ENCODE results near the gene HSD17B8. TPM values are rescaled to one million over a fixed set of nuclear protein-coding genes. Genes with fewer than 3 reads are reported as not detected.

The HSD17B8 gene
- total RNA-seq (2014; rRNA removed; shearing (Covaris generic)) = 11.6 and 21.4 TPM in 2 replicates
- 18.8 and 23.5 TPM in 2 replicates for total RNA-seq (2022)
- percentile 58 among the genes with signal in this experiment for Bru-seq, nascent RNA
- percentile 45 among the genes with signal in this experiment for BruChase-seq, experiment 1, labeled RNA remaining after a 6-hour chase
- percentile 42 among the genes with signal in this experiment for BruChase-seq, experiment 2, labeled RNA remaining after a 2-hour chase
- long read RNA-seq, transcript HSD17B8-203 (9 exons, 990 nt) = major isoform, 26 of 37 reads
- long read RNA-seq, partial matches to known transcripts = 6 of 37 reads
- long read RNA-seq, other reads (novel, unspliced or antisense) = 5 of 37 reads

DNA sequence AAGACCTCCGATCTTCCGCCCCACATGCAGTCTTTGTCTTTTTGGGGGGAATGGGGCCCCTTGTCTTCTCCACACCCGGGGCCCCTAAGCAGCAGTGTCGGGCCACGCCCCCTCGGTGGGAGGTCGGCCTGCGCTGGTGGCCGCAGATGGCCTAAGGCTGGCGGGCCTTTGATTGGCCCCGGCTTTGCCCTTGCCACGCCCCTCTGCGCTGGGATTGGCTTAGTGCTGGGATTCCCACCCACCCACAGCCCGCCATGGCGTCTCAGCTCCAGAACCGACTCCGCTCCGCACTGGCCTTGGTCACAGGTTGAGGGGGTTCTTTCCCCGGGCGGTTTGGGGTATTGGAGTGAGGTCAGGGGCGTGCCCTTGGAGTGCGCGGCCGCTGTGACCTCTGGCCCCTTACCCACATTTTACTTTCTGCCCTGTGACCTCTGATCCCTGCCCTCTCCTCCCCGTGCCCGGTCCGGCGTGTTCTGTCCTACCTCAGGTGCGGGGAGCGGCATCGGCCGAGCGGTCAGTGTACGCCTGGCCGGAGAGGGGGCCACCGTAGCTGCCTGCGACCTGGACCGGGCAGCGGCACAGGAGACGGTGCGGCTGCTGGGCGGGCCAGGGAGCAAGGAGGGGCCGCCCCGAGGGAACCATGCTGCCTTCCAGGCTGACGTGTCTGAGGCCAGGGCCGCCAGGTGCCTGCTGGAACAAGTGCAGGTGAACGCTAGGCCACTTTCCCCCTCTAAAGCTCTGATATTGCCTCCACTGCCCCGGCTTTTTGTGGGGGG lies at the start of gene HSD17B8:
Gene HSD17B8 (plus strand): TSS at position 241 of the 776 bp plus-strand sequence. CDS start 14 bp downstream, at position 255.
- Histone ChIP-seq H4K20me1 (ENCODE audit: insufficient read depth, low read length) (no peaks in the 10 kb centered on the region), H3K4me3 (ENCODE audit: low read depth, low read length, poor library complexity, severe bottlenecking) (peak within 1 kb of the TSS; percentile 78), H3K9me2 (ENCODE audit: insufficient read depth, low read length) (no peaks in the 10 kb centered on the region), H3K36me3 (ENCODE audit: insufficient read depth, low read length) (peaks cover 24% of the 10 kb centered on the region), H3K27ac (ENCODE audit: low read depth, low read length, poor library complexity, severe bottlenecking) (peak within 1 kb of the TSS; percentile 9), H3K4me1 (ENCODE audit: insufficient read depth, low read length, poor library complexity, severe bottlenecking) (peaks cover 55% of the 10 kb centered on the region), H3K79me2 (ENCODE audit: insufficient read depth, low read depth, low read length) (peaks cover 25% of the 10 kb centered on the region; the same call in 1 of the 2 replicates), H2AFZ (ENCODE audit: low read length) (peak within 1 kb of the TSS; percentile 61), H3K4me2 (ENCODE audit: low read length) (peak within 1 kb of the TSS; percentile 92), H3K9me3 (ENCODE audit: low read length) (no peaks in the 10 kb centered on the region)
- TF ChIP-seq EZH2phosphoT487 (IDR thresholded peaks at IDR 0.05; ENCODE audit: borderline replicate concordance, low read depth, low read length) = no peak
- TF ChIP-seq, protein P1, sequence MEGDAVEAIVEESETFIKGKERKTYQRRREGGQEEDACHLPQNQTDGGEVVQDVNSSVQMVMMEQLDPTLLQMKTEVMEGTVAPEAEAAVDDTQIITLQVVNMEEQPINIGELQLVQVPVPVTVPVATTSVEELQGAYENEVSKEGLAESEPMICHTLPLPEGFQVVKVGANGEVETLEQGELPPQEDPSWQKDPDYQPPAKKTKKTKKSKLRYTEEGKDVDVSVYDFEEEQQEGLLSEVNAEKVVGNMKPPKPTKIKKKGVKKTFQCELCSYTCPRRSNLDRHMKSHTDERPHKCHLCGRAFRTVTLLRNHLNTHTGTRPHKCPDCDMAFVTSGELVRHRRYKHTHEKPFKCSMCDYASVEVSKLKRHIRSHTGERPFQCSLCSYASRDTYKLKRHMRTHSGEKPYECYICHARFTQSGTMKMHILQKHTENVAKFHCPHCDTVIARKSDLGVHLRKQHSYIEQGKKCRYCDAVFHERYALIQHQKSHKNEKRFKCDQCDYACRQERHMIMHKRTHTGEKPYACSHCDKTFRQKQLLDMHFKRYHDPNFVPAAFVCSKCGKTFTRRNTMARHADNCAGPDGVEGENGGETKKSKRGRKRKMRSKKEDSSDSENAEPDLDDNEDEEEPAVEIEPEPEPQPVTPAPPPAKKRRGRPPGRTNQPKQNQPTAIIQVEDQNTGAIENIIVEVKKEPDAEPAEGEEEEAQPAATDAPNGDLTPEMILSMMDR (conservative IDR thresholded peaks at IDR 0.05; ENCODE audit: low read length) = no peak
- BruUV-seq (replicated peaks) = no TSS peak
- CTCF ChIA-PET (ENCODE audit: unreplicated experiment) = interaction anchor here (0.6 to 1.0 kb wide), 6 partner anchors 42 to 859 kb away, joined by 3 to 12 read pairs (median 6); no protein-coding TSS in a partner anchor
- intact Hi-C loops (cut with micrococcal nuclease; ENCODE audit: unreplicated experiment) = loop anchor here (1.0 to 10.0 kb wide), 2 partner anchors 44 to 210 kb away; partner anchors contain the start of genes CUTA and PHF1
- POLR2A ChIA-PET = interaction anchor here (0.6 kb wide), 1 partner anchor 184 kb away, joined by 3 read pairs; no protein-coding TSS in a partner anchor
- DNase-seq (ENCODE audit: low spot score) = peak; percentile 95

DNA sequence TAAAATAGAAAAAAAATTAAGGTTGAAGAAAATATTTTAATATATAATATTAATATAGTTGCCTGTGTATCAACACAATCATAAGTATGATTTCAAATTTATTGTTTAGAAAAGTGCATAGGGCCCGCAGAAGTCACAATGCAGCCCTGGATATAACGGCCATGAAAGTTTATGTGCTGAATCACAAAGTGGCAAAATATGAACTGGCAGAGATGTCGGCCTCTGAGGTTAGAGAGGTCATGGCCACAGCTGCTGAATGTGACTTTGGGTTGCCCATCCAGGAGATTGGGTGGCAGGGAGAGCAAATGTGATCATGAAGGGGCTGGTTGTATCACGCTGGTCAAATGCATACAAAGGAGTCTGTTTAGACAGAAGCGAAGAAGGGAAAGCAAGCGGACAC lies 47.9 kb upstream of the HSD17B8 start:
- no peaks in the 10 kb centered on the region for H3K79me2 ChIP-seq (ENCODE audit: insufficient read depth, low read depth, low read length)
- BruUV-seq (replicated peaks) = no TSS peak
- H2AFZ ChIP-seq (ENCODE audit: low read length) = no peak overlapping the region
- H3K4me3 ChIP-seq (ENCODE audit: low read depth, low read length, poor library complexity, severe bottlenecking) = no peak overlapping the region
- intact Hi-C loops (cut with micrococcal nuclease; ENCODE audit: unreplicated experiment) = no loop called here
- DNase-seq (ENCODE audit: low spot score) = no peak
- no peaks in the 10 kb centered on the region for H3K36me3 ChIP-seq (ENCODE audit: insufficient read depth, low read length)
- TF ChIP-seq, protein P1 (conservative IDR thresholded peaks at IDR 0.05; ENCODE audit: low read length) = no peak
- TF ChIP-seq EZH2phosphoT487 (IDR thresholded peaks at IDR 0.05; ENCODE audit: borderline replicate concordance, low read depth, low read length) = no peak
- H3K4me1 ChIP-seq (ENCODE audit: insufficient read depth, low read length, poor library complexity, severe bottlenecking) = peaks cover 4% of the 10 kb centered on the region
- no peaks in the 10 kb centered on the region for H4K20me1 ChIP-seq (ENCODE audit: insufficient read depth, low read length)
- peaks cover 3% of the 10 kb centered on the region; the same call in 1 of the 2 replicates for H3K9me3 ChIP-seq (ENCODE audit: low read length)
- H3K4me2 ChIP-seq (ENCODE audit: low read length) = no peak overlapping the region
- ChIA-PET POLR2A (no interaction called here), CTCF (ENCODE audit: unreplicated experiment) (no interaction called here)
- no peaks in the 10 kb centered on the region for H3K9me2 ChIP-seq (ENCODE audit: insufficient read depth, low read length)
- no peak overlapping the region for H3K27ac ChIP-seq (ENCODE audit: low read depth, low read length, poor library complexity, severe bottlenecking)

All from OCI-LY7 (cell line).